ENCODE measurements around the gene ADAMTS6.

Gene ADAMTS6

GRCh38 chr5:65478336-65478735 is 3.4 kb downstream of the ADAMTS6 start:
- Mint-ChIP-seq H3K27me3 (ENCODE audit: low read depth, poor library complexity) (no peaks in the 10 kb centered on the region), H3K27ac (no peak overlapping the region), H3K4me3 (no peak overlapping the region), H3K4me1 (peaks cover 19% of the 10 kb centered on the region), H3K9me3 (no peaks in the 10 kb centered on the region), H3K36me3 (ENCODE audit: low read depth) (no peaks in the 10 kb centered on the region)
- TF ChIP-seq CTCF (IDR thresholded peaks at IDR 0.05) = no peak
- no peak for DNase-seq

GRCh38 chr5:65475895-65476294 is 5.8 kb downstream of the ADAMTS6 start:
- H3K4me3 Mint-ChIP-seq = no peak overlapping the region
- DNase-seq = no peak
- TF ChIP-seq CTCF (IDR thresholded peaks at IDR 0.05) = no peak
- H3K27ac Mint-ChIP-seq = no peak overlapping the region
- peaks cover 7% of the 10 kb centered on the region for H3K36me3 Mint-ChIP-seq (ENCODE audit: low read depth)
- no peaks in the 10 kb centered on the region for H3K9me3 Mint-ChIP-seq
- no peaks in the 10 kb centered on the region for H3K27me3 Mint-ChIP-seq (ENCODE audit: low read depth, poor library complexity)
- no peaks in the 10 kb centered on the region for H3K4me1 Mint-ChIP-seq

GRCh38 chr5:65475336-65475735 is 6.4 kb downstream of the ADAMTS6 start:
- no peaks in the 10 kb centered on the region for H3K4me1 Mint-ChIP-seq
- no peak overlapping the region for H3K4me3 Mint-ChIP-seq
- no peak for DNase-seq
- H3K27me3 Mint-ChIP-seq (ENCODE audit: low read depth, poor library complexity) = no peaks in the 10 kb centered on the region
- H3K36me3 Mint-ChIP-seq (ENCODE audit: low read depth) = peaks cover 9% of the 10 kb centered on the region
- no peak for TF ChIP-seq CTCF (IDR thresholded peaks at IDR 0.05)
- H3K9me3 Mint-ChIP-seq = no peaks in the 10 kb centered on the region
- no peak overlapping the region for H3K27ac Mint-ChIP-seq

GRCh38 chr5:65474130-65474711 is 7.5 kb downstream of the ADAMTS6 start:
- Mint-ChIP-seq H3K27me3 (ENCODE audit: low read depth, poor library complexity) (no peaks in the 10 kb centered on the region), H3K9me3 (no peaks in the 10 kb centered on the region), H3K36me3 (ENCODE audit: low read depth) (peaks cover 10% of the 10 kb centered on the region), H3K4me3 (no peak overlapping the region), H3K4me1 (no peaks in the 10 kb centered on the region), H3K27ac (no peak overlapping the region)
- DNase-seq = no peak
- no peak for TF ChIP-seq CTCF (IDR thresholded peaks at IDR 0.05)

- H3K9me3 Mint-ChIP-seq = no peaks in the 10 kb centered on the region
- peaks cover 16% of the 10 kb centered on the region for H3K36me3 Mint-ChIP-seq (ENCODE audit: low read depth)
- DNase-seq = no peak
Measured at GRCh38 chr5:65468633-65469032, 13.1 kb downstream of the ADAMTS6 start.

More at GRCh38 chr5:65468633-65469032, 13.1 kb downstream of the ADAMTS6 start:
- no peak overlapping the region for H3K4me3 Mint-ChIP-seq
- no peaks in the 10 kb centered on the region for H3K4me1 Mint-ChIP-seq
- TF ChIP-seq CTCF (IDR thresholded peaks at IDR 0.05) = no peak
- no peak overlapping the region for H3K27ac Mint-ChIP-seq
- no peaks in the 10 kb centered on the region for H3K27me3 Mint-ChIP-seq (ENCODE audit: low read depth, poor library complexity)

All from nephron progenitor cell (in vitro differentiated cells).